ENCODE data around the gene IARS1. TPM values are rescaled to one million over a fixed set of nuclear protein-coding genes. Genes with fewer than 3 reads are reported as not detected.
A peak's percentile ranks its signal among the peaks of the same experiment; 100 is the strongest.

IARS1 gene
- total and polyA plus RNA-seq, 12 donors: 16.8 to 157 (median 80.1) TPM

- peaks cover 0 to 9% of the 10 kb centered on the region in 2 donors for H3K36me3 ChIP-seq (replicated peaks in 1 of 2)
- no peak for DNase-seq
- peak overlapping the region in 3 of 5 donors; percentile 72 to 83 (median 79) for H3K27ac ChIP-seq
- WGBS, 4 donors: 1% methylated on average over 5 of the region's 5 CpGs
- no peaks in the 10 kb centered on the region for H3K27me3 ChIP-seq
- intact Hi-C loops (cut with DNase I): no loop called here
- H3K4me1 ChIP-seq (replicated peaks in 1 of 2): peaks cover 12 to 30% of the 10 kb centered on the region in 2 donors
- H3K9me3 ChIP-seq (replicated peaks in 1 of 3): no peaks in the 10 kb centered on the region
- TF ChIP-seq POLR2A (IDR thresholded peaks at IDR 0.05): no peak
- no peak for TF ChIP-seq CTCF (IDR thresholded peaks at IDR 0.05)
- peak overlapping the region in 2 of 4 donors; percentile 54 to 57 for H3K4me3 ChIP-seq
Measured at GRCh38 chr9:92293075-92293354, 482 bp downstream of the IARS1 start.

GRCh38 chr9:92292338-92293074 is 991 bp downstream of the IARS1 start:
- intact Hi-C loops (cut with DNase I): no loop called here
- WGBS, 4 donors: 43 to 53% (median 47%) methylated on average over 6 to 8 of the region's 8 CpGs
- H3K36me3 ChIP-seq (replicated peaks in 1 of 2): peaks cover 0 to 4% of the 10 kb centered on the region in 2 donors
- peak overlapping the region in 1 of 5 donors; percentile 72 for H3K27ac ChIP-seq
- DNase-seq: no peak
- no peaks in the 10 kb centered on the region for H3K9me3 ChIP-seq (replicated peaks in 1 of 3)
- H3K4me1 ChIP-seq (replicated peaks in 1 of 2): peaks cover 12 to 30% of the 10 kb centered on the region in 2 donors
- H3K4me3 ChIP-seq: peak overlapping the region in 2 of 4 donors; percentile 54 to 57
- H3K27me3 ChIP-seq: no peaks in the 10 kb centered on the region
- TF ChIP-seq POLR2A (IDR thresholded peaks at IDR 0.05) (no peak), CTCF (IDR thresholded peaks at IDR 0.05) (no peak)

GRCh38 chr9:92291577-92291976 is 1.9 kb downstream of the IARS1 start:
- 84 to 92% (median 87%) methylated on average over 2 of the region's 2 CpGs for WGBS, 4 donors

More at GRCh38 chr9:92291577-92291976, 1.9 kb downstream of the IARS1 start:
- Histone ChIP-seq H3K9me3 (replicated peaks in 1 of 3) (no peaks in the 10 kb centered on the region), H3K4me1 (replicated peaks in 1 of 2) (peaks cover 12 to 30% of the 10 kb centered on the region in 2 donors), H3K36me3 (replicated peaks in 1 of 2) (peaks cover 0 to 7% of the 10 kb centered on the region in 2 donors), H3K27me3 (no peaks in the 10 kb centered on the region), H3K4me3 (no peak overlapping the region), H3K27ac (no peak overlapping the region)
- TF ChIP-seq POLR2A (IDR thresholded peaks at IDR 0.05): no peak
- TF ChIP-seq CTCF (IDR thresholded peaks at IDR 0.05): no peak
- intact Hi-C loops (cut with DNase I): no loop called here
- no peak for DNase-seq

Data from adrenal gland (tissue), 12 donors.